ENCODE measurements around the gene TRUB2. TPM values are rescaled to one million over a fixed set of nuclear protein-coding genes. Genes with fewer than 3 reads are reported as not detected.

Gene TRUB2
- total and polyA plus RNA-seq, 8 donors: 4.9 to 15.9 (median 13.2) TPM

GRCh38 chr9:128304136-128304970 lies 17.9 kb downstream of the TRUB2 start:
- no peak for TF ChIP-seq POLR2A (IDR thresholded peaks at IDR 0.05)
- no peak for TF ChIP-seq CTCF (IDR thresholded peaks at IDR 0.05)
- TF ChIP-seq POLR2AphosphoS5 (IDR thresholded peaks at IDR 0.05): no peak
- TF ChIP-seq EP300 (IDR thresholded peaks at IDR 0.05): no peak
- no peak overlapping the region for H3K4me3 ChIP-seq
- WGBS, 5 donors: 77 to 84% (median 83%) methylated on average over 9 of the region's 9 CpGs
- H3K4me1 ChIP-seq: no peaks in the 10 kb centered on the region
- H3K36me3 ChIP-seq: peaks cover 6 to 26% (median 18%) of the 10 kb centered on the region in 4 donors
- DNase-seq: no peak
- H3K27ac ChIP-seq: no peak overlapping the region
- no peaks in the 10 kb centered on the region for H3K27me3 ChIP-seq
- intact Hi-C loops (cut with DNase I; ENCODE audit: low total_unique reads): no loop called here
- no peaks in the 10 kb centered on the region for H3K9me3 ChIP-seq

- 59 to 80% (median 67%) methylated on average over 20 of the region's 20 CpGs for WGBS, 5 donors
- Histone ChIP-seq H3K9me3 (no peaks in the 10 kb centered on the region), H3K4me1 (peaks cover 6 to 22% (median 20%) of the 10 kb centered on the region in 4 donors), H3K36me3 (no peaks in the 10 kb centered on the region), H3K27me3 (no peaks in the 10 kb centered on the region), H3K4me3 (no peak overlapping the region), H3K27ac (no peak overlapping the region)
- intact Hi-C loops (cut with DNase I; ENCODE audit: low total_unique reads): no loop called here
- peak in 1 of 2 donors; percentile 57 for DNase-seq
- TF ChIP-seq POLR2A (IDR thresholded peaks at IDR 0.05): no peak
- TF ChIP-seq POLR2AphosphoS5 (IDR thresholded peaks at IDR 0.05): no peak
- no peak for TF ChIP-seq EP300 (IDR thresholded peaks at IDR 0.05)
- TF ChIP-seq CTCF (IDR thresholded peaks at IDR 0.05): no peak
These were observed 23.4 kb downstream of the TRUB2 start for GRCh38 chr9:128298535-128299482.

GRCh38 chr9:128297221-128297773 lies 24.9 kb downstream of the TRUB2 start:
- no peaks in the 10 kb centered on the region for H3K36me3 ChIP-seq
- peak in 1 of 2 donors; percentile 32 for DNase-seq
- H3K4me1 ChIP-seq: peaks cover 6 to 22% (median 20%) of the 10 kb centered on the region in 4 donors
- intact Hi-C loops (cut with DNase I; ENCODE audit: low total_unique reads): no loop called here
- H3K27me3 ChIP-seq: no peaks in the 10 kb centered on the region
- 66 to 88% (median 75%) methylated on average over 2 of the region's 2 CpGs for WGBS, 5 donors
- no peak for TF ChIP-seq EP300 (IDR thresholded peaks at IDR 0.05)
- H3K27ac ChIP-seq: peak overlapping the region in 2 of 5 donors; percentile 2 to 78
- H3K9me3 ChIP-seq: no peaks in the 10 kb centered on the region
- no peak overlapping the region for H3K4me3 ChIP-seq

- no peak for TF ChIP-seq POLR2A (IDR thresholded peaks at IDR 0.05)
- no peak for TF ChIP-seq CTCF (IDR thresholded peaks at IDR 0.05)
- TF ChIP-seq EP300 (IDR thresholded peaks at IDR 0.05): no peak
- TF ChIP-seq POLR2AphosphoS5 (IDR thresholded peaks at IDR 0.05): peak in 1 of 3 donors; percentile 18
- H3K4me3 ChIP-seq: no peak overlapping the region
- no peaks in the 10 kb centered on the region for H3K36me3 ChIP-seq
- 71 to 81% (median 78%) methylated on average over 14 to 16 of the region's 16 CpGs for WGBS, 5 donors
- DNase-seq: peak; percentile 33 to 66
- H3K9me3 ChIP-seq: no peaks in the 10 kb centered on the region
- intact Hi-C loops (cut with DNase I; ENCODE audit: low total_unique reads): no loop called here
- H3K27me3 ChIP-seq: no peaks in the 10 kb centered on the region
- H3K27ac ChIP-seq: peak overlapping the region; percentile 16 to 78 (median 64)
- H3K4me1 ChIP-seq: peaks cover 6 to 22% (median 20%) of the 10 kb centered on the region in 4 donors
These were observed 25.7 kb downstream of the TRUB2 start for GRCh38 chr9:128296340-128297220.

Data from stomach (tissue), 9 donors.